ENCODE data around the gene ADGRG7.
A peak's percentile ranks its signal among the peaks of the same experiment; 100 is the strongest.

The ADGRG7 gene

DNA sequence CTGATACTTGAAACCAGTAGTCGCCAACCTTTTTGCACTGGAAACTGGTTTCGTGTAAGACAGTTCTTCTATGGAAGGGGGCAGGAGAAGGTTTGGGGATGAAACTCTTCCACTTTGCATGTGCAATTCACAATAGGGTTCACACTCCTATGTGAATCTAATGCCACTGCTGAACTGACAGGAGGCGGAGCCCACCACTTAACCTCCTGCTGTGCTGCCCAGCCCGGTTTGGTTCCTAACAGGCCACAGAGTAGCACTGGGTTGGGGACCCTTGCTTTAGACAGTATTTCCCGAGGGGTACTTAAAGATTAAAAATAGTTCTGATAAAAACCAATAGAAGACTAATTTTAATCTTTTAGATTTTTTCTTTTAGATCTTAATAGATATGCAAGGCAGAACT, 111.0 kb downstream of the ADGRG7 start:
- POLR2A ChIA-PET (ENCODE audit: low non-redundant PET): no interaction called here
- no peak overlapping the region for H3K27ac ChIP-seq
- TF ChIP-seq, protein P1, sequence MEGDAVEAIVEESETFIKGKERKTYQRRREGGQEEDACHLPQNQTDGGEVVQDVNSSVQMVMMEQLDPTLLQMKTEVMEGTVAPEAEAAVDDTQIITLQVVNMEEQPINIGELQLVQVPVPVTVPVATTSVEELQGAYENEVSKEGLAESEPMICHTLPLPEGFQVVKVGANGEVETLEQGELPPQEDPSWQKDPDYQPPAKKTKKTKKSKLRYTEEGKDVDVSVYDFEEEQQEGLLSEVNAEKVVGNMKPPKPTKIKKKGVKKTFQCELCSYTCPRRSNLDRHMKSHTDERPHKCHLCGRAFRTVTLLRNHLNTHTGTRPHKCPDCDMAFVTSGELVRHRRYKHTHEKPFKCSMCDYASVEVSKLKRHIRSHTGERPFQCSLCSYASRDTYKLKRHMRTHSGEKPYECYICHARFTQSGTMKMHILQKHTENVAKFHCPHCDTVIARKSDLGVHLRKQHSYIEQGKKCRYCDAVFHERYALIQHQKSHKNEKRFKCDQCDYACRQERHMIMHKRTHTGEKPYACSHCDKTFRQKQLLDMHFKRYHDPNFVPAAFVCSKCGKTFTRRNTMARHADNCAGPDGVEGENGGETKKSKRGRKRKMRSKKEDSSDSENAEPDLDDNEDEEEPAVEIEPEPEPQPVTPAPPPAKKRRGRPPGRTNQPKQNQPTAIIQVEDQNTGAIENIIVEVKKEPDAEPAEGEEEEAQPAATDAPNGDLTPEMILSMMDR (conservative IDR thresholded peaks at IDR 0.05; ENCODE audit: low read depth): no peak
- DNase-seq (ENCODE audit: low spot score): no peak
- CTCF ChIA-PET: interaction anchor here (0.7 to 0.8 kb wide), 2 partner anchors 10 to 279 kb away, joined by 3 to 4 read pairs; no protein-coding TSS in a partner anchor

DNA sequence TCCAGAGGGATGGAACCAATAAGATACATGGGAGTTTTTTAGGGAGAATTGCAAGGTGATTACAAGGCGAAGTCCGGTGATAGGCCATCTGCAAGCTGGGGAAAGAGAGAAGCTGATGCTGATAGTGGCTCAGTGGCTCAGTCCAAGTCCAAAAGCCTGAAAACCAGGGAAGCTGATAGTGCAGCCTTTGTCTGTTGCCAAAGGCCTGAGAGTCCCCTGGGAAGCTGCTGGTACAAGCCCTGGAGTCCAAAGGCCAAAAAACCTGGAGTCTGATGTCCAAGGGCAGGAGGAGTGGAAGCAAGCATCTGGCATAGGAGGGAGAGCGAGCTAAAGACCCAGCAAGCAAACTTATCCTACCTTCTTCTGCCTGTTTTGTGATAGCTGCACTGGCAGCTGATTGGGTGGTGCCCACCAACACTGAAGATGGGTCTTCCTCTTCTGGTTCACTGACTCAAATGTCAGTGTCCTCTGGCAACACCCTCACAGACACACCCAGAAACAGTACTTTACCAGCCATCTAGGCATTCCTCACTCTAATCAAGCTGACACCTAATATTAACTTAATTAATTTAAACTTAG, 116.6 kb downstream of the ADGRG7 start:
- TF ChIP-seq, protein P1 (conservative IDR thresholded peaks at IDR 0.05; ENCODE audit: low read depth): no peak
- ChIA-PET POLR2A (ENCODE audit: low non-redundant PET) (no interaction called here), CTCF (no interaction called here)
- DNase-seq (ENCODE audit: low spot score): no peak
- peak overlapping the region; percentile 22; the same call in 1 of the 2 replicates for H3K27ac ChIP-seq

DNA sequence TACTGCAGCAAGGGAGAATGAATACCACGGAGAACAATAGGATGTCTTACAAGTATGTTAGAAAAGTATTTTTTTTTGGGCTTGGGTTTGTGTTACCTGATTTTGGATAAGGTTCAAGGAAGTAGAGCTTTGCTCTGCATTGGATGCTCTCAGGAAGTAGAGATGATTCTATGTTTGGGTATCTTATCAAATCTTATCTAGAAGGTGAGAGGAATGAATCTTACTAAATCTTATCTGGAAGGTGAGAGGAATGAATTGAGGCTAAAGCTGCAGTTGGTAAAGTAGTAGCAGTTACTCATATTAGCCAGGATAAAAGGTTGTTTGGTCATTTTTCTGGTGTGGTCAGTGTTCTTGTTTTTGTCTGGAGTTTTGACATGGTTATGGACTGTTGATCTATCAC, 117.3 kb downstream of the ADGRG7 start:
- CTCF ChIA-PET: interaction anchor here (0.6 kb wide), 1 partner anchor 195 kb away, joined by 4 read pairs; no protein-coding TSS in a partner anchor
- POLR2A ChIA-PET (ENCODE audit: low non-redundant PET): no interaction called here
- TF ChIP-seq, protein P1 (conservative IDR thresholded peaks at IDR 0.05; ENCODE audit: low read depth): no peak
- H3K27ac ChIP-seq: no peak overlapping the region
- no peak for DNase-seq (ENCODE audit: low spot score)

DNA sequence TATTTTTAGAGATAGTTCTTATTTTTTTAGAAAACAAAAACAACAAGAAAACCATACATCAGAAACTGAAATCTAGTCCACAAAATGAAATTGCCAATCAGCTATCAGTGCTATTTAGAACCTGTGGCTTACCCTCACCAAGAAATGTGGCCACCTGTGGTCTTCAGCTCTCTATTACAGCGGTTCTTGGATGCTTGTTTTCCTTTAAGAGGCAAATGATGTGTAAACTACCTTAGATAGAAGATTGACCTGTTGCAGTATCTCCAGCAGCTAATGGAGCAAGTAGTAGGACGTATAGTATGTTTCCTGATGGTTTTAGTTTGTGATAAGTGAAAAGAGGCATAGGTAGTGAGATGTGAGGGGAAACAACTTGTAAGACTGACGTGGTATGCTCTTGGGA, 121.1 kb downstream of the ADGRG7 start:
- H3K27ac ChIP-seq: no peak overlapping the region
- no peak for DNase-seq (ENCODE audit: low spot score)
- POLR2A ChIA-PET (ENCODE audit: low non-redundant PET): no interaction called here
- TF ChIP-seq, protein P1 (conservative IDR thresholded peaks at IDR 0.05; ENCODE audit: low read depth): no peak
- CTCF ChIA-PET: interaction anchor here (0.7 kb wide), 1 partner anchor 437 kb away, joined by 3 read pairs; no protein-coding TSS in a partner anchor

DNA sequence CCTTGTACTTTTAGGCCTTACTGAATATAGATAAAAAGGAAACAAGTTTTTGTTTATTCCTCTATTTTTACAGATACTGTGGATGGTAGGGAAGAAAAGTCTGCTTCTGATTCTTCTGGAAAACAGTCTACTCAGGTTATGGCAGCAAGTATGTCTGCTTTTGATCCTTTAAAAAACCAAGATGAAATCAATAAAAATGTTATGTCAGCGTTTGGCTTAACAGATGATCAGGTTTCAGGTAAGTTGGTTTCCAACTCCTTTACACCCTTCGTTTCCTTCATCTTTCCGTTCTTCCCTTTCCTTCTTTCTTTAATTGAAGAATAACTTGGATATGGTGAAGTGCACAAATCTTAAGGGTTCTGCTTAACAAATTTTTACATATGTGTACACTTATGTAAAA, 123.0 kb downstream of the ADGRG7 start:
- ChIA-PET POLR2A (ENCODE audit: low non-redundant PET) (no interaction called here), CTCF (interaction anchor here (1.1 kb wide), 1 partner anchor 464 kb away, joined by 4 read pairs; no protein-coding TSS in a partner anchor)
- no peak for DNase-seq (ENCODE audit: low spot score)
- TF ChIP-seq, protein P1 (conservative IDR thresholded peaks at IDR 0.05; ENCODE audit: low read depth): no peak
- H3K27ac ChIP-seq: no peak overlapping the region

DNA sequence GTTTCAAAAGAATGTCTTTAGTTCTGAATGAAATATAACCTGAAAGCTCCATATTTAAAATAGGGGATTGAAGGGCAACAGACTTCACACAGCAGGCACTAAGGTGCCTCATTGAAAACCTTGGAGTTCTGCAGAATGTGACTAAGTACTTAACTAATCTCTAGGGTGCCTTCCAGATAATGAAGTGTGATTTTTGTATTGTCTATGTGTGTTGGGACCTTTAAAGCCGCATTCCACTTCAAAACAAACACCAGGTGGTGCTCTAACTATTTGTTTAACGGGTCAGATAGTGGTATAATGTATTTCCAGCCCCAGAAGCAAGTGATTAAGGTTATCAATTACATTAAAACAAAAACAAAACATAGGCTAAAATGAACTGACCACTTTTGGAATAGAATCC, 127.9 kb downstream of the ADGRG7 start:
- POLR2A ChIA-PET (ENCODE audit: low non-redundant PET): no interaction called here
- H3K27ac ChIP-seq: no peak overlapping the region
- peak; percentile 12 for DNase-seq (ENCODE audit: low spot score)
- CTCF ChIA-PET: interaction anchor here (0.6 to 1.7 kb wide), 3 partner anchors 9 to 458 kb away, joined by 3 to 7 read pairs (median 5); no protein-coding TSS in a partner anchor
- TF ChIP-seq, protein P1 (conservative IDR thresholded peaks at IDR 0.05; ENCODE audit: low read depth): peak; percentile 35

All from RWPE1 (cell line).